Measurements from ENCODE around the gene RERGL.

RERGL gene

DNA sequence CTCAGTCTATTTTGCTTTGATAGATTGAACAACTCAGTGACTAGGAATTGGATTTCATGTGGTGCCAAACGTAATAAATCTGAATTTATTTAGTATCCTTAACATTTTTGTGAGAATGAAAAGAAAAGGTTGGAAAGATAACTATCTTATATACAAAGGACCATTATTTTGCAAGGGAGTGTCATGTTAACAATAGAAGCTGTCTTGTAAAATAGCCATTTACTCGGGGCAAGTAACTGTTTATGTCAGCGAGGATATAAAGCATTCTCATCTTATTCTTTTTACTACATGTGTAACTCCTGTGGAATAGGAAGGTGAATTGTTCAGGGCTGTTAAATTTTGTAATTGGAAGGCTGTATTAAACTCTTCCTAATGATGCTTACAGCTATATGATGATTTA, 5.9 kb downstream of the RERGL start:
- no peaks in the 10 kb centered on the region for H3K4me1 ChIP-seq (ENCODE audit: insufficient read depth, poor library complexity, severe bottlenecking)
- no peaks in the 10 kb centered on the region for H3K9me3 ChIP-seq (ENCODE audit: severe bottlenecking)
- H3K4me3 ChIP-seq (ENCODE audit: severe bottlenecking): no peak overlapping the region
- TF ChIP-seq, protein P1, sequence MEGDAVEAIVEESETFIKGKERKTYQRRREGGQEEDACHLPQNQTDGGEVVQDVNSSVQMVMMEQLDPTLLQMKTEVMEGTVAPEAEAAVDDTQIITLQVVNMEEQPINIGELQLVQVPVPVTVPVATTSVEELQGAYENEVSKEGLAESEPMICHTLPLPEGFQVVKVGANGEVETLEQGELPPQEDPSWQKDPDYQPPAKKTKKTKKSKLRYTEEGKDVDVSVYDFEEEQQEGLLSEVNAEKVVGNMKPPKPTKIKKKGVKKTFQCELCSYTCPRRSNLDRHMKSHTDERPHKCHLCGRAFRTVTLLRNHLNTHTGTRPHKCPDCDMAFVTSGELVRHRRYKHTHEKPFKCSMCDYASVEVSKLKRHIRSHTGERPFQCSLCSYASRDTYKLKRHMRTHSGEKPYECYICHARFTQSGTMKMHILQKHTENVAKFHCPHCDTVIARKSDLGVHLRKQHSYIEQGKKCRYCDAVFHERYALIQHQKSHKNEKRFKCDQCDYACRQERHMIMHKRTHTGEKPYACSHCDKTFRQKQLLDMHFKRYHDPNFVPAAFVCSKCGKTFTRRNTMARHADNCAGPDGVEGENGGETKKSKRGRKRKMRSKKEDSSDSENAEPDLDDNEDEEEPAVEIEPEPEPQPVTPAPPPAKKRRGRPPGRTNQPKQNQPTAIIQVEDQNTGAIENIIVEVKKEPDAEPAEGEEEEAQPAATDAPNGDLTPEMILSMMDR (IDR thresholded peaks at IDR 0.05; ENCODE audit: poor library complexity, severe bottlenecking): no peak
- H3K36me3 ChIP-seq (ENCODE audit: low read depth): no peaks in the 10 kb centered on the region
- DNase-seq (ENCODE audit: low spot score) (no peak), ATAC-seq (ENCODE audit: low read depth) (no peak)
- no peak overlapping the region for H3K27ac ChIP-seq (ENCODE audit: poor library complexity, severe bottlenecking)
- H3K27me3 ChIP-seq (ENCODE audit: insufficient read depth, poor library complexity, severe bottlenecking): no peaks in the 10 kb centered on the region

DNA sequence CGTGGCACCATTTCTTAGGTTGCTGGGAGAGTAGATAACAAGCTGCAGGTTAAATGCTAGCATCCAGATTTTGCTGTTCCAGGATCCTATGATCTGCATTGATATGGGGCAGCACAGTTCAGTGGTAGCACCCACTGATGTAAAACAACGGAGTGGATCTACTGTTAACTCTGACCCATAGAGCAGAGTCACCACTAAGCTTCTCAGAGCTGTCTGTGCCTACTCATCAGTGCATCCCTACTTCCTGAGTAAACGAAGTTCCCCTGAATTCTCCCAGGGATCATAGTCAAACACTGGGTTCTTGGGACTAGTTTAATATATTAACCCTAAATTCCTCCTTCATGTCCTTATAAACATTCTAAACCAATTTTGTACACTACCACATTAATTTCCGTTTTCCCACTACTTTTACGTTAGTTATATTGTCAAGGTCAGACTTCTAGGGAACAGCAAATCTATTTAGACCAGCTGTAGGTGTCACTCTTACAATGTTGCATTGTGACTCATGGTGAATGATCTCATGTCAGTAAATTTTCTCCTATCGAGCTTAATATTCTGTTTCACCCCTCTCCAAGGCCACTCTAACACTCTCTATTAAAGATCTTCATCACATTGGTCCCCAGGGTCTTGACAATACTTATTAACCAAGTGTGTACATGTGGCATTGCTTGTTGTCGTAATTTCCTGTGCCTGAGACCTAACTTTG, 10.3 kb downstream of the RERGL start:
- TF ChIP-seq, protein P1 (IDR thresholded peaks at IDR 0.05; ENCODE audit: poor library complexity, severe bottlenecking): no peak
- Histone ChIP-seq H3K27ac (ENCODE audit: poor library complexity, severe bottlenecking) (no peak overlapping the region), H3K9me3 (ENCODE audit: severe bottlenecking) (no peaks in the 10 kb centered on the region), H3K4me3 (ENCODE audit: severe bottlenecking) (no peak overlapping the region), H3K27me3 (ENCODE audit: insufficient read depth, poor library complexity, severe bottlenecking) (no peaks in the 10 kb centered on the region), H3K4me1 (ENCODE audit: insufficient read depth, poor library complexity, severe bottlenecking) (no peaks in the 10 kb centered on the region), H3K36me3 (ENCODE audit: low read depth) (no peaks in the 10 kb centered on the region)
- ATAC-seq (ENCODE audit: low read depth) (no peak), DNase-seq (ENCODE audit: low spot score) (no peak)

DNA sequence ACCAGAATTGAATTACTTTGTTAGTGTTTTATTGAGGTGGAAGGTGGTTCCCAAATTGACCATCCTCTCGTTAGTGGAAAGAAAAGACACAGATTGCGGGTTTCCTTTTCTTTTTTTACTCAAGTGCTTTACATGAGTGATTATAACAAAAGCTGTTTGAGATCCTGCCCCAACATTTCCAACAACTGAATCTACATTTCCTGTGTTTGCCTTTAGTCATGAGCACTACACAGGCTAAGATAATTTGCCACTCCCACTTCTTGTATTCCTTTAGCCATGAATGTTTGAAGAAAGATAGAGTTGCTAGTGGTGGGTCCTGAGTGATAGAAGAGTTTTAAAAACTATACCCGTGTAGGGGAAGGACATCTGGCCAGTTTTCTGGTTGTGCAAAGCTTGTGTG, 16.0 kb downstream of the RERGL start:
- Histone ChIP-seq H3K4me3 (ENCODE audit: severe bottlenecking) (no peak overlapping the region), H3K4me1 (ENCODE audit: insufficient read depth, poor library complexity, severe bottlenecking) (no peaks in the 10 kb centered on the region), H3K9me3 (ENCODE audit: severe bottlenecking) (no peaks in the 10 kb centered on the region), H3K36me3 (ENCODE audit: low read depth) (no peaks in the 10 kb centered on the region), H3K27me3 (ENCODE audit: insufficient read depth, poor library complexity, severe bottlenecking) (no peaks in the 10 kb centered on the region), H3K27ac (ENCODE audit: poor library complexity, severe bottlenecking) (no peak overlapping the region)
- no peak for DNase-seq (ENCODE audit: low spot score)
- TF ChIP-seq, protein P1 (IDR thresholded peaks at IDR 0.05; ENCODE audit: poor library complexity, severe bottlenecking): no peak
- no peak for ATAC-seq (ENCODE audit: low read depth)

DNA sequence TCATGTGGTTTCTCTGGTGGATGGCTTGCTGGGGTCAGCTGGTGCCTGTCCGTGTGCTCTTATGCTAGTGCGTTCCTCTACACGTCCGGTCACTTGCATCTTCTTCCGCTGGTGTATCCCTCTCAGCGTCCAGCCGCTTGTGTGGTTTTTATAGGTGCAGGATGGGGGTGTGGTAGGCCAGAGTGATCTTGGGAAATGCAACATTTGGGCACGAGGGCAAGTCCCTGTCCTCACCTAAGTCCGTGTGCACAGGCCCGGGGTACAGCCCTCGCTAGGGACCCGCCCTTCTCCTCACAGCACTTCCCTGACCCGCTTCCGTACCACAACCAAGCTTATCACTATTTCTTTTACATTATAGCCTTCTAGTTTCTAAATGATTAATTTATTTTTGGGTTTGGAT, 17.3 kb downstream of the RERGL start:
- Histone ChIP-seq H3K9me3 (ENCODE audit: severe bottlenecking) (no peaks in the 10 kb centered on the region), H3K36me3 (ENCODE audit: low read depth) (no peaks in the 10 kb centered on the region), H3K27me3 (ENCODE audit: insufficient read depth, poor library complexity, severe bottlenecking) (no peaks in the 10 kb centered on the region), H3K4me3 (ENCODE audit: severe bottlenecking) (no peak overlapping the region), H3K27ac (ENCODE audit: poor library complexity, severe bottlenecking) (no peak overlapping the region), H3K4me1 (ENCODE audit: insufficient read depth, poor library complexity, severe bottlenecking) (no peaks in the 10 kb centered on the region)
- DNase-seq (ENCODE audit: low spot score): no peak
- TF ChIP-seq, protein P1 (IDR thresholded peaks at IDR 0.05; ENCODE audit: poor library complexity, severe bottlenecking): no peak
- ATAC-seq (ENCODE audit: low read depth): no peak

DNA sequence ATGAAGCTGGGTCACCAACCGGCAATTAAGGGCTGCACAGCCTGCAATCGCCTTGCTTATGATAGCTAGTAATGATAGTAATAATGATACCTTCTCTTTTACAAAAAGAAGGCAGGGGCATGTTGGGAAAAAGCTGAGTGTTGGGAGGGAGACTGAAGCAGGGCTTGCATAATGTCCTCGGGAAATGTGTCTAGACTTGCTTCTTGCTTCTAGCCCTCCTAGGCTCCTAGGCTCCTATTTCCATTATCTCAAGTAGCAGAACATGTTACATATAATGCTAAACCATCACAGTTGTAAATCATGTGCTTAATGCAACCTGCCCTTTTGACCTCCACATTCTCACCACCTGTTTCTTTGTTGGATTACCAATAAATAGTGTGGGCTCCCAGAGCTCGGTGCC, 18.7 kb downstream of the RERGL start:
- ATAC-seq (ENCODE audit: low read depth) (no peak), DNase-seq (ENCODE audit: low spot score) (no peak)
- TF ChIP-seq, protein P1 (IDR thresholded peaks at IDR 0.05; ENCODE audit: poor library complexity, severe bottlenecking): no peak
- H3K27ac ChIP-seq (ENCODE audit: poor library complexity, severe bottlenecking): no peak overlapping the region
- no peaks in the 10 kb centered on the region for H3K4me1 ChIP-seq (ENCODE audit: insufficient read depth, poor library complexity, severe bottlenecking)
- H3K36me3 ChIP-seq (ENCODE audit: low read depth): no peaks in the 10 kb centered on the region
- H3K27me3 ChIP-seq (ENCODE audit: insufficient read depth, poor library complexity, severe bottlenecking): no peaks in the 10 kb centered on the region
- no peak overlapping the region for H3K4me3 ChIP-seq (ENCODE audit: severe bottlenecking)
- H3K9me3 ChIP-seq (ENCODE audit: severe bottlenecking): no peaks in the 10 kb centered on the region
